ENCODE measurements around the gene FA2H.

DNA sequence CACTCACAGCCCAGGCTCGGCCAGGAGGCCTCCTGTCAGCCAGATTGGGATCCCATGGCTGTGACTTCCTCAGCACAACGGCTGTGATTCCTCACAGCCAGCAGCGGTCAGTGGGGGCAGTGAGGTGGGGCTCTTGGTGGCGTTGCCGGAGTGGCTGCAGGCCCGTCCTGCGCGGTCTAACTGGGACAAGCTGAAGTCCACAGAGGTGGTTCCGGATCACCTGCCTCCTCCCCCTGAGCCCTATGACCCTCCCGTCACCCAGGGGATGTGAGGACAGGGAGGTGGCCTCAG lies 39.5 kb downstream of the FA2H start:
- TF ChIP-seq, protein P1, sequence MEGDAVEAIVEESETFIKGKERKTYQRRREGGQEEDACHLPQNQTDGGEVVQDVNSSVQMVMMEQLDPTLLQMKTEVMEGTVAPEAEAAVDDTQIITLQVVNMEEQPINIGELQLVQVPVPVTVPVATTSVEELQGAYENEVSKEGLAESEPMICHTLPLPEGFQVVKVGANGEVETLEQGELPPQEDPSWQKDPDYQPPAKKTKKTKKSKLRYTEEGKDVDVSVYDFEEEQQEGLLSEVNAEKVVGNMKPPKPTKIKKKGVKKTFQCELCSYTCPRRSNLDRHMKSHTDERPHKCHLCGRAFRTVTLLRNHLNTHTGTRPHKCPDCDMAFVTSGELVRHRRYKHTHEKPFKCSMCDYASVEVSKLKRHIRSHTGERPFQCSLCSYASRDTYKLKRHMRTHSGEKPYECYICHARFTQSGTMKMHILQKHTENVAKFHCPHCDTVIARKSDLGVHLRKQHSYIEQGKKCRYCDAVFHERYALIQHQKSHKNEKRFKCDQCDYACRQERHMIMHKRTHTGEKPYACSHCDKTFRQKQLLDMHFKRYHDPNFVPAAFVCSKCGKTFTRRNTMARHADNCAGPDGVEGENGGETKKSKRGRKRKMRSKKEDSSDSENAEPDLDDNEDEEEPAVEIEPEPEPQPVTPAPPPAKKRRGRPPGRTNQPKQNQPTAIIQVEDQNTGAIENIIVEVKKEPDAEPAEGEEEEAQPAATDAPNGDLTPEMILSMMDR (IDR thresholded peaks at IDR 0.05), result no peak
- no peak for TF ChIP-seq POLR2A (IDR thresholded peaks at IDR 0.05)
